Measurements from ENCODE around the gene LRCOL1.

Gene LRCOL1

GRCh38 chr12:132572106-132572505 lies 38.3 kb downstream of the LRCOL1 start:
- no peak for DNase-seq (ENCODE audit: low spot score)
- in situ Hi-C loops (cut with MboI; ENCODE audit: low pct_unique_long_range_greater_than_20kb, low sequenced_read_pairs, unreplicated experiment) = no loop called here
- no peak for TF ChIP-seq CTCF (IDR thresholded peaks at IDR 0.05; ENCODE audit: extremely low read depth, insufficient read depth, missing control alignments)

GRCh38 chr12:132571598-132571997 lies 38.8 kb downstream of the LRCOL1 start:
- in situ Hi-C loops (cut with MboI; ENCODE audit: low pct_unique_long_range_greater_than_20kb, low sequenced_read_pairs, unreplicated experiment) = no loop called here
- TF ChIP-seq CTCF (IDR thresholded peaks at IDR 0.05; ENCODE audit: extremely low read depth, insufficient read depth, missing control alignments) = no peak
- DNase-seq (ENCODE audit: low spot score) = no peak

- in situ Hi-C loops (cut with MboI; ENCODE audit: low pct_unique_long_range_greater_than_20kb, low sequenced_read_pairs, unreplicated experiment) = no loop called here
- no peak for TF ChIP-seq CTCF (IDR thresholded peaks at IDR 0.05; ENCODE audit: extremely low read depth, insufficient read depth, missing control alignments)
- no peak for DNase-seq (ENCODE audit: low spot score)
These were observed 39.3 kb downstream of the LRCOL1 start for GRCh38 chr12:132571051-132571450.

GRCh38 chr12:132570635-132571034 lies 39.7 kb downstream of the LRCOL1 start:
- DNase-seq (ENCODE audit: low spot score) = no peak
- in situ Hi-C loops (cut with MboI; ENCODE audit: low pct_unique_long_range_greater_than_20kb, low sequenced_read_pairs, unreplicated experiment) = no loop called here
- no peak for TF ChIP-seq CTCF (IDR thresholded peaks at IDR 0.05; ENCODE audit: extremely low read depth, insufficient read depth, missing control alignments)

GRCh38 chr12:132569856-132570480 lies 40.4 kb downstream of the LRCOL1 start:
- in situ Hi-C loops (cut with MboI; ENCODE audit: low pct_unique_long_range_greater_than_20kb, low sequenced_read_pairs, unreplicated experiment) = no loop called here
- no peak for TF ChIP-seq CTCF (IDR thresholded peaks at IDR 0.05; ENCODE audit: extremely low read depth, insufficient read depth, missing control alignments)
- DNase-seq (ENCODE audit: low spot score) = no peak

- in situ Hi-C loops (cut with MboI; ENCODE audit: low pct_unique_long_range_greater_than_20kb, low sequenced_read_pairs, unreplicated experiment) = no loop called here
- no peak for TF ChIP-seq CTCF (IDR thresholded peaks at IDR 0.05; ENCODE audit: extremely low read depth, insufficient read depth, missing control alignments)
- DNase-seq (ENCODE audit: low spot score) = no peak
These were observed 41.4 kb downstream of the LRCOL1 start for GRCh38 chr12:132568826-132569480.
